HepG2 (cell line): ENCODE data around the gene CRIM1. TPM values are rescaled to one million over a fixed set of nuclear protein-coding genes. Genes with fewer than 3 reads are reported as not detected.

Source experiments
- ATAC-seq: fragments of 200-7000 bp; cut with Tn5 transposase; 3 replicates; pipeline ENCODE4 v1.9.1; 2020; ENCODE audit warnings: mild to moderate bottlenecking, moderate library complexity
- BruUV-seq: library from RNA; stranded (reverse); fragments of 400-500 nt; replicated peaks from 2 replicates; lab custom pipeline; 2021; lab: Mats Ljungman, UMichigan
- CTCF ChIA-PET: fragments of 300-600 bp; formaldehyde crosslinking; extraction: SDS; loops from one replicate; lab custom pipeline; 2021; ENCODE audit warnings: low total read pairs, inconsistent platforms, low intra/inter-chr PET ratio; lab: Yijun Ruan, JAX
- POLR2A ChIA-PET: fragments of 350-600 bp; sonication (Branson Sonifier 250); formaldehyde crosslinking; loops from one replicate; lab custom pipeline; 2020; ENCODE audit warnings: antibody characterized with exemption, inconsistent platforms; lab: Yijun Ruan, JAX
- DNase-seq: peaks from one replicate; pipeline ENCODE4 v3.0.0-alpha.2; 2015; ENCODE audit warnings: low spot score
- FAIRE-seq: peaks from 3 replicates; lab custom pipeline; 2011; peaks lifted over from hg19 to GRCh38; lab: Jason Lieb, UNC
- H2AFZ ChIP-seq: one replicate; pipeline ENCODE4 v1.6.1; 2011; ENCODE audit warnings: low read length, inconsistent platforms
- H3K27ac ChIP-seq: fragments of 300-600 bp; 3 replicates; pipeline ENCODE4 v1.8.0; 2011; ENCODE audit warnings: mixed run types, mild to moderate bottlenecking, mixed read lengths, low read length, inconsistent platforms; ENCODE audit not compliant: insufficient read depth; ENCODE audit errors: extremely low read length
- H3K27me3 ChIP-seq, 2 experiments: fragments of 200-600 bp in 1 of 2; 2 replicates in 1 of 2; 3 replicates in 1 of 2; pipeline versions ENCODE4 v1.6.0 to v1.8.0; 2011; ENCODE audit warnings: low read length in 2 of 2, mild to moderate bottlenecking in 2 of 2, moderate library complexity in 2 of 2, inconsistent platforms in 1 of 2; ENCODE audit not compliant: insufficient read depth in 2 of 2, control insufficient read depth in 1 of 2
- H3K36me3 ChIP-seq, 2 experiments: fragments of 200-600 bp in 1 of 2; replicated peaks in 1 of 2; 2 replicates in 1 of 2; 3 replicates in 1 of 2; pipeline versions ENCODE4 v1.5.1 to v1.8.0; 2011; ENCODE audit warnings: low read length in 2 of 2, inconsistent platforms in 1 of 2; ENCODE audit not compliant: insufficient read depth in 2 of 2, control insufficient read depth in 1 of 2
- H3K4me1 ChIP-seq: 2 replicates; pipeline ENCODE4 v1.5.1; 2012; ENCODE audit warnings: low read length, inconsistent platforms; ENCODE audit not compliant: insufficient read depth
- H3K4me2 ChIP-seq: 2 replicates; pipeline ENCODE4 v1.6.0; 2011; ENCODE audit warnings: low read depth, low read length, inconsistent platforms
- H3K4me3 ChIP-seq, 3 experiments: fragments of 200-600 bp in 1 of 3; sonication (generic), shearing (Covaris generic) in 1 of 3; replicated peaks in 1 of 3; 2 replicates each; pipeline ENCODE4 v1.5.1; 2011 to 2016; ENCODE audit warnings: low read length in 3 of 3, inconsistent platforms in 2 of 3, low read depth in 2 of 3, mild to moderate bottlenecking in 2 of 3, control low read depth in 1 of 3, mixed read lengths in 1 of 3; ENCODE audit not compliant: insufficient read depth in 1 of 3
- H3K79me2 ChIP-seq: one replicate; pipeline ENCODE4 v1.6.1; 2011; ENCODE audit warnings: low read length, inconsistent platforms; ENCODE audit not compliant: insufficient read depth
- H3K9ac ChIP-seq: 2 replicates; pipeline ENCODE4 v1.6.0; 2011; ENCODE audit warnings: mild to moderate bottlenecking, low read depth, low read length, inconsistent platforms; ENCODE audit not compliant: insufficient read depth
- H3K9me3 ChIP-seq: 2 replicates; pipeline ENCODE4 v1.5.1; 2012; ENCODE audit warnings: mild to moderate bottlenecking, low read length
- H4K20me1 ChIP-seq: 2 replicates; pipeline ENCODE4 v1.6.0; 2011; ENCODE audit warnings: inconsistent platforms, mild to moderate bottlenecking, low read length, moderate library complexity; ENCODE audit not compliant: insufficient read depth
- ATAD3A ChIP-seq: sonication (generic); formaldehyde crosslinking; IDR thresholded peaks from 2 replicates; pipeline ENCODE4 v1.4.0; 2020; ENCODE audit warnings: missing genetic modification reagents
- ATM ChIP-seq: fragments of 450-650 bp; IDR thresholded peaks from 2 replicates; pipeline ENCODE4 v1.7.1; 2017; ENCODE audit warnings: mild to moderate bottlenecking, borderline replicate concordance
- GATAD2A ChIP-seq: IDR thresholded peaks from 2 replicates; pipeline ENCODE4 v1.6.1; 2016
- HDAC2 ChIP-seq: sonication (generic); formaldehyde crosslinking; IDR thresholded peaks from 2 replicates; pipeline ENCODE4 v1.4.0; 2020; ENCODE audit warnings: missing genetic modification reagents
- MBNL3 ChIP-seq: fragments of 250-450 bp; sonication (Bioruptor Pico); conservative IDR thresholded peaks from 2 replicates; pipeline ENCODE4 v1.8.0; 2022; ENCODE audit warnings: mild to moderate bottlenecking, inconsistent platforms
- MEF2D ChIP-seq: sonication (generic); formaldehyde crosslinking; IDR thresholded peaks from 2 replicates; pipeline ENCODE4 v1.5.1; 2020; ENCODE audit warnings: mild to moderate bottlenecking, missing genetic modification reagents
- SATB2 ChIP-seq: sonication (generic); formaldehyde crosslinking; IDR thresholded peaks from 2 replicates; pipeline ENCODE4 v1.5.0; 2020; ENCODE audit warnings: missing genetic modification reagents
- SMAD9 ChIP-seq: sonication (generic); formaldehyde crosslinking; IDR thresholded peaks from 2 replicates; pipeline ENCODE4 v1.5.1; 2020; ENCODE audit warnings: mild to moderate bottlenecking, missing genetic modification reagents
- ZFAT ChIP-seq: sonication (generic); formaldehyde crosslinking; conservative IDR thresholded peaks from 2 replicates; pipeline ENCODE4 v1.8.1; 2023; ENCODE audit warnings: missing genetic modification reagents, inconsistent platforms
- ZNF224 ChIP-seq: sonication (generic); formaldehyde crosslinking; IDR thresholded peaks from 2 replicates; pipeline ENCODE4 v1.5.0; 2020; ENCODE audit warnings: mild to moderate bottlenecking, missing genetic modification reagents
- ZNF569 ChIP-seq: sonication (generic); formaldehyde crosslinking; IDR thresholded peaks from 2 replicates; pipeline ENCODE4 v1.5.0; 2020; ENCODE audit warnings: mild to moderate bottlenecking, missing genetic modification reagents, moderate library complexity, borderline replicate concordance
- ZNF607 ChIP-seq: sonication (generic); formaldehyde crosslinking; IDR thresholded peaks from 2 replicates; pipeline ENCODE4 v1.5.1; 2020; ENCODE audit warnings: missing genetic modification reagents, mild to moderate bottlenecking, borderline replicate concordance
- ZNF709 ChIP-seq: sonication (generic); formaldehyde crosslinking; IDR thresholded peaks from 2 replicates; pipeline ENCODE4 v1.5.0; 2020; ENCODE audit warnings: mild to moderate bottlenecking, missing genetic modification reagents
- ZNF720 ChIP-seq: sonication (generic); formaldehyde crosslinking; IDR thresholded peaks from 2 replicates; pipeline ENCODE4 v1.4.0; 2020; ENCODE audit warnings: missing genetic modification reagents
- WGBS: methylation state at CpG from one replicate; pipeline ENCODE4 v1.1.6; 2017; ENCODE audit warnings: low lambda C conversion rate; 5-methylcytosine and 5-hydroxymethylcytosine counted together
- in situ Hi-C: cut with HindIII; loops from 2 replicates; pipeline ENCODE4 v1.10.0; 2017; ENCODE audit warnings: low pct_unique_long_range_greater_than_20kb; ENCODE audit not compliant: extremely low pct_ligation_motif_present
- intact Hi-C: fragments of 100-400 bp; cut with micrococcal nuclease; formaldehyde crosslinking; loops from one replicate; pipeline ENCODE4 v1.10.0; 2022; ENCODE audit not compliant: unreplicated experiment
- polyA plus RNA-seq, 8 experiments: library from polyadenylated mRNA; depleted of rRNA in 3 of 8; stranded (reverse) in 7 of 8; unstranded in 1 of 8; fragments of >200 nt; fragmentation: Illumina TruSeq in 4 of 8; extraction: Trizol in 4 of 8; gene quantifications; 2 replicates each; pipeline versions ENCODE4 v1.2.1 to v1.2.3, GENCODE V29; 2011 to 2016; ENCODE audit warnings: low read depth in 4 of 8, missing spikeins in 1 of 8, mixed read lengths in 1 of 8; ENCODE audit not compliant: insufficient read depth in 1 of 8
- total RNA-seq, 5 experiments: library from RNA; depleted of rRNA; stranded (reverse); fragments of >200 nt; fragmentation: Illumina TruSeq; extraction: Trizol; gene quantifications; 2 replicates each; pipeline ENCODE4 v1.2.3, GENCODE V29; 2016; ENCODE audit warnings: low read depth in 1 of 5
- TF ChIP-seq, protein P1 (sequence below): sonication (generic); formaldehyde crosslinking; IDR thresholded peaks from 2 replicates; pipeline ENCODE4 v1.9.0; 2021; ENCODE audit warnings: missing genetic modification reagents, mild to moderate bottlenecking, borderline replicate concordance
- TF ChIP-seq, protein P2 (sequence below): sonication (generic); formaldehyde crosslinking; IDR thresholded peaks from 2 replicates; pipeline ENCODE4 v1.4.0; 2020; ENCODE audit warnings: missing genetic modification reagents
- TF ChIP-seq, protein P3 (sequence below): IDR thresholded peaks from 2 replicates; pipeline ENCODE4 v1.6.1; 2012; ENCODE audit warnings: low read depth, low read length, improper control_type of control experiment

CRIM1 gene
- total and polyA plus RNA-seq, 2 of the 13 experiments (the other 11 are each of a cell fraction or from before 2014, with no cell fraction given), result 39.1 to 69.9 TPM

DNA sequence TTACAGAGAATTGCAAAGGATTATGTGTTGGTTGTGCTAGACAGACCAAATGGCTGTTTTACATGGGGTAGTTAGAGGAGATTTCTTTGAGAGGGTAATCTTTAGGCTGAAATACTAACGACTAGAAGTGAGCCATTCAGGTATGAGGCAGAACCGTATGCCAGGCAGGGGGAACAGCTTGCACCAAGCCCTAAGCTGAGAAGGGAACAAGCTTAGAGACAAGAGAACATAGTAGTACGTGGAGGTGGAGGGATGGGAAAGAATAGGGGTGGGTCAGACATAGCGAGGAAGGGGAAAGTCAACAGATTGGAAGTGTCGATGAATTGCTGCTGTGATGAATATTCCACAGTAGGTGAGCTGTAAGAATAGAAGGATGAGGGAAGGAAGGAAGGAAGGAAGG, 20.0 kb upstream of the CRIM1 start:
- H3K4me1 ChIP-seq, result peaks cover 10% of the 10 kb centered on the region
- DNase-seq, result no peak
- no peak for ATAC-seq
- BruUV-seq, result no TSS peak
- H3K9me3 ChIP-seq, result no peaks in the 10 kb centered on the region
- in situ Hi-C loops, result no loop called here
- H4K20me1 ChIP-seq, result no peaks in the 10 kb centered on the region
- no peak overlapping the region for H3K9ac ChIP-seq
- TF ChIP-seq, protein P1, sequence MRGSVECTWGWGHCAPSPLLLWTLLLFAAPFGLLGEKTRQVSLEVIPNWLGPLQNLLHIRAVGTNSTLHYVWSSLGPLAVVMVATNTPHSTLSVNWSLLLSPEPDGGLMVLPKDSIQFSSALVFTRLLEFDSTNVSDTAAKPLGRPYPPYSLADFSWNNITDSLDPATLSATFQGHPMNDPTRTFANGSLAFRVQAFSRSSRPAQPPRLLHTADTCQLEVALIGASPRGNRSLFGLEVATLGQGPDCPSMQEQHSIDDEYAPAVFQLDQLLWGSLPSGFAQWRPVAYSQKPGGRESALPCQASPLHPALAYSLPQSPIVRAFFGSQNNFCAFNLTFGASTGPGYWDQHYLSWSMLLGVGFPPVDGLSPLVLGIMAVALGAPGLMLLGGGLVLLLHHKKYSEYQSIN (CRISPR knock-in tag), result no peak
- TF ChIP-seq HDAC2 (CRISPR knock-in tag), result no peak
- TF ChIP-seq ZNF607 (CRISPR knock-in tag), result no peak
- TF ChIP-seq, all 625 proteins: peak for 0
- no peaks in the 10 kb centered on the region for H3K36me3 ChIP-seq
- H2AFZ ChIP-seq, result no peak overlapping the region
- no peak overlapping the region for H3K4me2 ChIP-seq
- H3K79me2 ChIP-seq, result no peaks in the 10 kb centered on the region
- no peak overlapping the region for H3K4me3 ChIP-seq
- POLR2A ChIA-PET, result no interaction called here
- WGBS, result 44% methylated on average over 5 of the region's 5 CpGs
- intact Hi-C loops, result no loop called here
- no peaks in the 10 kb centered on the region for H3K27me3 ChIP-seq
- CTCF ChIA-PET, result no interaction called here
- no peak for FAIRE-seq
- H3K27ac ChIP-seq, result no peak overlapping the region

DNA sequence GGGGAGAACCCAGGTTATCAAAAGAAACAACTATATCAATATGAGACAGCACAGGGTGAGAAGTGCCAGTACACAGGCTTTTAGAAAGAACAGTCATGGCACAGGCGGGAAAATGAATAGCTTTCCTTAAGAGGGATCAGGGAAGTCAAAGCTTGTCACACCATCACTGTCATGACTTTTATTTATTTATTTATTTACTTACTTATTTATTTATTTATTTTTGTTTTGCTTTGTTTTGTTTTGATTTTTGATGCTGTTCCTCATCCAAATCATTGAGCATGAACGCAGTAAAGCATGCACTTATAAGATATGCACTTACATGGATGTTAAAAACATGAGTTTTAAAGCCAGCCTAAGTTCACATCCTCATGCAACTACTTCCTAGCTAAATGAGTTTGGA, 19.3 kb upstream of the CRIM1 start:
- H3K36me3 ChIP-seq, result no peaks in the 10 kb centered on the region
- no peak overlapping the region for H3K27ac ChIP-seq
- CTCF ChIA-PET, result no interaction called here
- H3K4me3 ChIP-seq, result no peak overlapping the region
- 83% methylated on average over 2 of the region's 2 CpGs for WGBS
- POLR2A ChIA-PET, result no interaction called here
- in situ Hi-C loops (no loop called here), intact Hi-C loops (no loop called here)
- H3K4me1 ChIP-seq, result peaks cover 10% of the 10 kb centered on the region
- ATAC-seq (no peak), FAIRE-seq (no peak), DNase-seq (no peak)
- no peaks in the 10 kb centered on the region for H3K27me3 ChIP-seq
- H2AFZ ChIP-seq, result no peak overlapping the region
- no peaks in the 10 kb centered on the region for H3K9me3 ChIP-seq
- H3K9ac ChIP-seq, result no peak overlapping the region
- no TSS peak for BruUV-seq
- H3K4me2 ChIP-seq, result no peak overlapping the region
- H3K79me2 ChIP-seq, result no peaks in the 10 kb centered on the region
- H4K20me1 ChIP-seq, result no peaks in the 10 kb centered on the region
- TF ChIP-seq ZNF569 (CRISPR knock-in tag) (no peak), ZNF224 (CRISPR knock-in tag) (no peak), GATAD2A (no peak), ZFAT (no peak), ZNF720 (CRISPR knock-in tag) (no peak), ATM (no peak), ZNF709 (no peak), MEF2D (CRISPR knock-in tag) (no peak), SMAD9 (CRISPR knock-in tag) (no peak), SATB2 (CRISPR knock-in tag) (no peak), ATAD3A (no peak), MBNL3 (CRISPR knock-in tag) (no peak)
- TF ChIP-seq, protein P2, sequence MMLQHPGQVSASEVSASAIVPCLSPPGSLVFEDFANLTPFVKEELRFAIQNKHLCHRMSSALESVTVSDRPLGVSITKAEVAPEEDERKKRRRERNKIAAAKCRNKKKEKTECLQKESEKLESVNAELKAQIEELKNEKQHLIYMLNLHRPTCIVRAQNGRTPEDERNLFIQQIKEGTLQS (CRISPR knock-in tag), result no peak
- TF ChIP-seq, protein P3, sequence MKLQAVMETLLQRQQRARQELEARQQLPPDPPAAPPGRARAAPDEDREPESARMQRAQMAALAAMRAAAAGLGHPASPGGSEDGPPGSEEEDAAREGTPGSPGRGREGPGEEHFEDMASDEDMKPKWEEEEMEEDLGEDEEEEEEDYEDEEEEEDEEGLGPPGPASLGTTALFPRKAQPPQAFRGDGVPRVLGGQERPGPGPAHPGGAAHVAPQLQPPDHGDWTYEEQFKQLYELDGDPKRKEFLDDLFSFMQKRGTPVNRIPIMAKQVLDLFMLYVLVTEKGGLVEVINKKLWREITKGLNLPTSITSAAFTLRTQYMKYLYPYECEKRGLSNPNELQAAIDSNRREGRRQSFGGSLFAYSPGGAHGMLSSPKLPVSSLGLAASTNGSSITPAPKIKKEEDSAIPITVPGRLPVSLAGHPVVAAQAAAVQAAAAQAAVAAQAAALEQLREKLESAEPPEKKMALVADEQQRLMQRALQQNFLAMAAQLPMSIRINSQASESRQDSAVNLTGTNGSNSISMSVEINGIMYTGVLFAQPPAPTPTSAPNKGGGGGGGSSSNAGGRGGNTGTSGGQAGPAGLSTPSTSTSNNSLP, result no peak
